ENCODE data around the gene DNM3.
"Not testable (repeated sequence)": the region's sequence is repeated elsewhere in the genome, so short reads cannot be mapped to it uniquely, and the experiment has no call there.

The DNM3 gene

DNA sequence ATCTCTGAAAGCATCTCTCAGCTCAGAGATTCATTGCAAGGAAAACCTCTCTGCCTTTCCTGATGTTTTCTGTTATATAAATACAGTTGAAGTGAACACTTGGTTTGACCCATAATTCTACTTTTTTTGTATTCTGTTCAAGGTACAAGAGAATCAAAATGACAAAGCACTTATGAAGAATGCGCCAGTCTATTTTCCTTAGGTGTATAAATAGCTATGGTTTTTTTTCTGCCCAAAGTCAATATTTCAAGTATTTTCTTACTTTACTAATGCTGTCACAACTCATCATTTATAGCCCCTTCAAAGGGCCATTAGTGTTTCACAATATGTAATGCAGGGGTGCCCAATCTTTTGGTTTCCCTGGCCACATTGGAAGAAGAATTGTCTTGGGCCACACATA lies 436.7 kb downstream of the DNM3 start:
- no peak for DNase-seq (ENCODE audit: low spot score)

DNA sequence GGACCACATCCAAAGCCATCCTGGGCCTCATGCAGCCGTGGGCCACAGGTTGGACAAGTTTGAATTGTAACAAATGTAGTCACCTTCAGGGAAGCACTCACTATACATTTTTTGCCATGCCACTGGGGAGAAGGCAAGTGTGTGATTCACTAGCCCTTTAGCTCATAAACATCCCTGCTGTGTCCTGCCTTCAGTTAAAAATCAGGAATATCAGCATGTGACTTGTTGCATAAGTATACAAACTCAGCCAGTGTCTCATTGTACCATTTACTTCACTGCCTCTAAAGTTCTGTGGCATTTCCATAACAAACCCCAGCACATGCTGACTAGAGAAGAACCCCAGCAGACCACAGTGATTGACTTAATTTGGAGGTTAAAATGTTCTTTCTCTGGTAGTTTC lies 437.2 kb downstream of the DNM3 start:
- no peak for DNase-seq (ENCODE audit: low spot score)

GRCh38 chr1:172279939-172280636 lies 438.8 kb downstream of the DNM3 start:
- DNase-seq (ENCODE audit: low spot score), result no peak

DNA sequence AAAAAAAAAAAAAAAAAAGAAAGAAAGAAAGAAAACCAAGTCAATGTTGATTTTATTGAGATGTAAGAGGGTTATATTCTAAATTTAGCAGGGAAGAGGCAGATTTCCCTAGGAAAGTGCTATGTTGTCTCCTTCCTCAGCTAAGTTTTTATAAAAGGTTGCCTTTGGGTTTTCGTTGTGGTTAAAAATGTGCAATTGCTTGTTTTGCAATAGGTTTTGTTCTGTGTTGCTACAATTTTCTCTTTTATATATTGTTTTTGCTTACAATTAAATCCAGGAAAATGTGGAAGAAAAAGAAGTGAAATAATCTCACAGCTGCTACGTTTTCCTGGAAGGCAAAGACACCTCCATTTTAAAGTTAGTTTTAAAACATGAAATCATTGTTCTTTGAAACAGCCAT lies 442.5 kb downstream of the DNM3 start:
- DNase-seq (ENCODE audit: low spot score), result no peak

DNA sequence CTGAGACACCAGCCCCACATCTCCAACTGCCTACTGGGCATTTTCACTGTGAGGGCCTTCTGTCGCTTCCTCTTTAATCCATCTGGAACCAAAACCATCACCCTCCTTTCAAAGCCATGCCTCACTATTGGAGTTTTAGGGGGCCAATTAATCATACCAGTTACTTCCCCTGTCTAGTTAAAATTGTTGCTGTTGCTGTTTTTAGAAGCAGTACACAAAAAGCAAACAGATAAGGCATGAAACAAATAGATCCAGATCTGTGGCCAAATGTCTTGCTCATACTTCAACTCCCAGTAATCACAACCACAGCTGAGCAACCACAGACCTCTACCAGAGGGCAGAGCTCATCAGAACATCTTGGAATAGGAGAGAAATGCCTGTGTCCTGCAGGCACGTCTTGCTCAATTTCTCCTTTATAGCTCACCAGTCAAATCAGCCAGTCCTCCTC lies 445.4 kb downstream of the DNM3 start:
- DNase-seq (ENCODE audit: low spot score), result no peak

GRCh38 chr1:172287208-172287607 lies 445.9 kb downstream of the DNM3 start:
- no peak for DNase-seq (ENCODE audit: low spot score)

DNA sequence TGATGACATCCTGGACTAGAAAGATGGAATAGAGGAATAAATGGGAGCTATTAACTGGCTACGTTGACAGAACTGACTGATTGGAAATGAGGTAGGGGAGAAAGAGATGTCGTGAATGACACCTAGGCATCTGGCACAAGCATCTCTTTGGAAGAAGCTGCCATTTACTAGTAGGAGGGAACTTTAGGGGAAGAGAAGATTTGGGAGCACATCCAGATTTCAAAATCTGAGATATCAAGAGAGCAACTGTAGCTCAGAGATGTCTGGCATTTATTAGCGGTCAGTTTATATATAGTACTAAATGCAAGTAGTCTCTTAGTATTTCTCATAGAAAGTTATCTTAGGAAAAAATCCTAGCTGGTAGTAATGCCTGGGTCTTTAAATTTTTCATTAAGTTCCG lies 447.3 kb downstream of the DNM3 start:
- no peak for DNase-seq (ENCODE audit: low spot score)

DNA sequence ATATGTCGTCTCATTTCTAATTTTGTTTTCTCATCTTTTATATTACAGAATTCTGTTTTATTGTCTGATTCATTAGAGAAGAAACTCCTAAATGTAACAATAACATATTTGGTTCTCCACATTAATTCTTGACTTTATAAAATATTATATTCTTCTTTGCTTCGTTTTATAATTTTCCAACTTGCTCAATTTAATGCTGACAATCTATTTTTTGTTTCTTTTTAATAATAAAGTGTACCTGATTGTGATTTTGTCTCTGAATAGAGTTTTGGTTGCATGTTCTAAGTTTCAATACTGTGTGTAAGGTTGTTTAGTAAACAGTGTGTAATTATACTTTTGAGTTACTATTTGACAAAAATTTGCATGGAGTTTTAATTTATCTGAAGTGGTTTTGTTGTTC lies 448.1 kb downstream of the DNM3 start:
- DNase-seq (ENCODE audit: low spot score), result no peak

GRCh38 chr1:172292840-172293239 lies 451.5 kb downstream of the DNM3 start:
- DNase-seq (ENCODE audit: low spot score), result no peak

GRCh38 chr1:172293429-172293828 lies 452.1 kb downstream of the DNM3 start:
- no peak for DNase-seq (ENCODE audit: low spot score)

DNA sequence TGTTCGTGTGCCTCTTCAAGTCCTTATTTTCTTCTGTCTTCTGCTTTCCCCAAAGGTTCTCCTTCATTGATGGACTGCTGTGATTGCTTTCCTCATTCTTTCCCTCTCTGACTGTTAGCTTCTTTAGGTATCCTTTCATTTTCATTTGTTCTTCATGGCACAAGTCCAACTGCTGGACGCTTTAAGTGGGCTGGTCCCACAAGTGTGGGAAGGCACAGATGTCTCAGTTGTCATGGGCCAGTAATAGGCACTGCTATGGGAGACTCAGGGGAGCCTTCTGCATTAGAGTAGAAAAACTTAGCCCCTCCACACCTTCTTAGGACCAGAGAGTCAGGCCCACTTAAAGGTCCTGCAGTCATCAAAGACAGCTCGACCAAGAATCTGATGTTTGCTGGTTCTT lies 456.8 kb downstream of the DNM3 start:
- DNase-seq (ENCODE audit: low spot score), result no peak

DNA sequence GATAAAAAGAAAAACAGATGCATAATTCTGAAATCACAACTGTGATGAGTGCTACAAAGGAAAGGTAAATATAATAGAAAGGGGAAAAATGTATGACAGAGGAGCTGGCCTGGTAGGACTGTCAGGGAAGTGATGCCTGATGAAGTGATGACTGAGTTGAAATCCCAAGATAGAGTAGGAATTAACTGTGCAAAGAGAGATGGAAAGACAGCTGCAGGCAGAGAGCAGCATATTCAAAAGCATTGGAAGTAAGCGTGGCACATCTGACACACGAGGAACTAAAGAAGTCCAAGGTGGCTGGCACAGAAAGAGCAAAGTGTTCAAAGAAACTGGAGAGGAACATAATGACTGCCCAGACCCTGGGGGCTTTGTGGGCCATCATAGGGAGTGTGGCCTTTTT lies 457.6 kb downstream of the DNM3 start:
- no peak for DNase-seq (ENCODE audit: low spot score)

- DNase-seq (ENCODE audit: low spot score), result no peak
Observed at GRCh38 chr1:172299515-172299914, 458.2 kb downstream of the DNM3 start.

GRCh38 chr1:172307508-172307907 lies 466.2 kb downstream of the DNM3 start:
- DNase-seq (ENCODE audit: low spot score), result not testable (repeated sequence)

- DNase-seq (ENCODE audit: low spot score), result no peak
Observed at GRCh38 chr1:172308142-172308541, 466.8 kb downstream of the DNM3 start.

- no peak for DNase-seq (ENCODE audit: low spot score)
Observed at GRCh38 chr1:172308577-172308976, 467.3 kb downstream of the DNM3 start.

DNA sequence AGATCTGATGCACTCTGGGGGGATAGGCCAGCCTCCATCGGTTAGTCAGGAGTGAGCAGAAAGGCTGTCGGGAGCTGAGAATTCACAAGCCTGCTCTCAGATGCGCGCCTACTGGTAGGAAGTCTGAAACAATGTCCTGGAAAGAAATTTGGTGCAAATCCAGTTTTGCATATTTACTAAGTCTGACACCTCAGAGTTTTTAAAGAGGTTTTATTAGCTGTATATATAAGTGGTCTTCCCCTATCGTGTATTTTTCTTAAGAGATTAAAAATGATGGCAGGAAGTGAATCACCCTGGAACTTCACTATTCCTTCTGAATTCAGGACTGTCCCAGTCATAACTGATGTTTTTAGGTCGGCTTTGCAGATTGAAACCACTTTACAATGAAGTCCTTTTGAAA lies 479.4 kb downstream of the DNM3 start:
- no peak for DNase-seq (ENCODE audit: low spot score)

DNA sequence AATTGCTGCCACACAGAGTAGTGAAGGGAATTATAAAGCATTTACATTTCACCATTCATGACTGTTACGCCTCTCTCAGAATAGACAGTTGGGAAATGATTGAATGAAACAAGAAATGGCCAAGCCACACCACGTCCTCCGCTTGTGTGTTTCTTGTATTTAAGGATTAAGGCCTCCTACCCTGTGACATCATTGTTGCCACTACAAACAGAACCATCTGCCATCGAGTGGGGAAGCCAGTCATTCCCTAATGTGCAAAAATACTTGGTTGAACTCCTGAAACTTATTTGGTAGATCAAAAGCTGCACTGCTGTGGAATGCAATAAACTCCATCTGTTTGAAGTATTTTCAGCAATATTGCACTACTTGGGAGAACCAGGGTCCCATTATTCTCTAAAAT lies 480.2 kb downstream of the DNM3 start:
- no peak for DNase-seq (ENCODE audit: low spot score)

GRCh38 chr1:172322219-172323061 lies 481.1 kb downstream of the DNM3 start:
- DNase-seq (ENCODE audit: low spot score), result no peak

GRCh38 chr1:172323686-172324085 lies 482.4 kb downstream of the DNM3 start:
- no peak for DNase-seq (ENCODE audit: low spot score)

DNA sequence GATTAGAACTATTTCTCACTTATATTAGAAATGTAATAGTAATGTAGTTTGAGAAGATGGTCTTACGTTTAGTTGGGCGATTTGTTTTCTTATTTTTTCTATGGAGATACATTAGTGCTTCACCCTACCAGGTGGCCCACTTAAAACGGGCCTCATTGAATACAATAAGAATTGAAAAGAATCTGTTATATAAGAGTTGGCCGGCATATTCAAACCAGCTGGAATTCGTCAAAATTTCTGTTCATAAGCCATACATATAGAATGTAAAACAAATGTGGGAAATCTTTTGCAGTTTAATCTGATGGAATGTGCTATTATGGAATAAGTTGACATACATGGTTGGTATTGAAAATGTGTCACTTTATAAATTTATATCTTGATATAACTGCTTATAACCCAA lies 482.8 kb downstream of the DNM3 start:
- DNase-seq (ENCODE audit: low spot score), result no peak

GRCh38 chr1:172324761-172325160 lies 483.5 kb downstream of the DNM3 start:
- no peak for DNase-seq (ENCODE audit: low spot score)

- DNase-seq (ENCODE audit: low spot score), result no peak
Observed at GRCh38 chr1:172325531-172325930, 484.2 kb downstream of the DNM3 start.

GRCh38 chr1:172326136-172326535 lies 484.8 kb downstream of the DNM3 start:
- DNase-seq (ENCODE audit: low spot score), result no peak
